Activated CD8-positive, alpha-beta T cell treated with anti-CD3 and anti-CD28 coated beads for 36 hours (primary cell): ENCODE results near the gene RNF157. TPM values are rescaled to one million over a fixed set of nuclear protein-coding genes. Genes with fewer than 3 reads are reported as not detected.

Experiments
- ATAC-seq: fragments of 200-7000 bp; cut with Tn5 transposase; one replicate; pipeline ENCODE4 v1.10.0; 2021; ENCODE audit warnings: mild to moderate bottlenecking, moderate library complexity
- CTCF ChIA-PET: fragments of 350-600 bp; sonication (Branson Sonifier 250); formaldehyde crosslinking; loops from one replicate; lab custom pipeline; 2021; ENCODE audit warnings: antibody characterized with exemption; lab: Charles Lee
- POLR2A ChIA-PET: fragments of 350-600 bp; sonication (Branson Sonifier 250); formaldehyde crosslinking; loops from one replicate; lab custom pipeline; 2021; ENCODE audit warnings: antibody characterized with exemption; lab: Charles Lee
- DNase-seq: peaks from one replicate; pipeline ENCODE4 v3.0.0-alpha.2; 2020
- H3K27ac Mint-ChIP-seq: one replicate; pipeline ENCODE4 v1.8.0; 2021; ENCODE audit warnings: mild to moderate bottlenecking, mixed read lengths
- H3K27me3 Mint-ChIP-seq: one replicate; pipeline ENCODE4 v1.8.0; 2021; ENCODE audit warnings: mixed read lengths
- H3K36me3 Mint-ChIP-seq: one replicate; pipeline ENCODE4 v1.8.0; 2021; ENCODE audit warnings: low read depth, mixed read lengths
- H3K4me1 Mint-ChIP-seq: one replicate; pipeline ENCODE4 v1.8.0; 2021; ENCODE audit warnings: low read depth, mixed read lengths
- H3K4me3 Mint-ChIP-seq: one replicate; pipeline ENCODE4 v1.8.0; 2021; ENCODE audit warnings: mild to moderate bottlenecking, moderate library complexity, mixed read lengths
- H3K9me3 Mint-ChIP-seq: one replicate; pipeline ENCODE4 v1.8.0; 2021; ENCODE audit warnings: mixed read lengths
- CTCF ChIP-seq: fragments of 200-600 bp; IDR thresholded peaks from one replicate; pipeline ENCODE4 v1.8.0; 2022; ENCODE audit warnings: antibody characterized with exemption, mild to moderate bottlenecking
- intact Hi-C: fragments of 100-400 bp; cut with micrococcal nuclease; formaldehyde crosslinking; loops from one replicate; pipeline ENCODE4 v1.10.0; 2022
- total RNA-seq, 2 experiments: library from RNA; stranded (reverse); gene quantifications; one replicate each; pipeline ENCODE4 v1.2.3, GENCODE V29; 2021

RNF157 gene
- total RNA-seq, 2 experiments from 2014 or later, result 37.2 to 44.5 TPM

- TF ChIP-seq CTCF, result no peak
- Mint-ChIP-seq H3K36me3 (peaks cover 45% of the 10 kb centered on the region), H3K4me1 (peaks cover 81% of the 10 kb centered on the region), H3K9me3 (no peaks in the 10 kb centered on the region), H3K4me3 (peak overlapping the region; percentile 58), H3K27me3 (no peaks in the 10 kb centered on the region), H3K27ac (peak overlapping the region; percentile 97)
- ATAC-seq, result no peak
- peak; percentile 48 for DNase-seq
- ChIA-PET POLR2A (interaction anchor here (1.3 to 21.1 kb wide), 7 partner anchors 12 to 70 kb away, joined by 3 to 700 read pairs (median 13); partner anchors contain the start of gene UBALD2), CTCF (interaction anchor here (0.8 to 7.4 kb wide), 6 partner anchors 12 to 86 kb away, joined by 3 to 50 read pairs (median 9); no protein-coding TSS in a partner anchor)
- intact Hi-C loops, result loop anchor here (5.0 kb wide), 1 partner anchor 74 kb away; the partner anchor contains the start of gene UBALD2
Measured at GRCh38 chr17:76193591-76193990, 46.7 kb downstream of the RNF157 start.

GRCh38 chr17:76191896-76192295 lies 48.4 kb downstream of the RNF157 start:
- DNase-seq (peak; percentile 65), ATAC-seq (peak; percentile 82)
- no peaks in the 10 kb centered on the region for H3K27me3 Mint-ChIP-seq
- intact Hi-C loops, result loop anchor here (5.0 kb wide), 1 partner anchor 75 kb away; the partner anchor contains the start of gene UBALD2
- H3K27ac Mint-ChIP-seq, result peak overlapping the region; percentile 97
- ChIA-PET POLR2A (interaction anchor here (0.8 to 21.1 kb wide), 17 partner anchors 8 to 296 kb away, joined by 3 to 700 read pairs (median 4); partner anchors contain the start of genes EXOC7 and UBALD2), CTCF (interaction anchor here (1.1 to 7.4 kb wide), 10 partner anchors 11 to 87 kb away, joined by 3 to 50 read pairs (median 8); partner anchors contain the start of genes FOXJ1 and UBALD2)
- H3K4me1 Mint-ChIP-seq, result peaks cover 77% of the 10 kb centered on the region
- no peaks in the 10 kb centered on the region for H3K9me3 Mint-ChIP-seq
- H3K36me3 Mint-ChIP-seq, result peaks cover 38% of the 10 kb centered on the region
- H3K4me3 Mint-ChIP-seq, result peak overlapping the region; percentile 68
- no peak for TF ChIP-seq CTCF

GRCh38 chr17:76189741-76190140 lies 50.6 kb downstream of the RNF157 start:
- DNase-seq, result no peak
- Mint-ChIP-seq H3K27me3 (no peaks in the 10 kb centered on the region), H3K36me3 (peaks cover 29% of the 10 kb centered on the region), H3K4me3 (peak overlapping the region; percentile 22), H3K4me1 (peaks cover 75% of the 10 kb centered on the region), H3K27ac (peak overlapping the region; percentile 97), H3K9me3 (no peaks in the 10 kb centered on the region)
- POLR2A ChIA-PET, result interaction anchor here (1.0 to 21.1 kb wide), 5 partner anchors 8 to 74 kb away, joined by 3 to 700 read pairs (median 8); partner anchors contain the start of gene UBALD2
- intact Hi-C loops, result loop anchor here (5.0 kb wide), 1 partner anchor 78 kb away; the partner anchor contains the start of gene UBALD2
- TF ChIP-seq CTCF, result no peak
- CTCF ChIA-PET, result interaction anchor here (0.8 to 7.4 kb wide), 11 partner anchors 10 to 90 kb away, joined by 3 to 50 read pairs (median 4); no protein-coding TSS in a partner anchor
- no peak for ATAC-seq

- peak overlapping the region; percentile 97 for H3K27ac Mint-ChIP-seq
- POLR2A ChIA-PET, result interaction anchor here (0.9 to 21.1 kb wide), 6 partner anchors 8 to 75 kb away, joined by 3 to 700 read pairs (median 6); partner anchors contain the start of gene UBALD2
- peaks cover 77% of the 10 kb centered on the region for H3K4me1 Mint-ChIP-seq
- ATAC-seq (no peak), DNase-seq (no peak)
- H3K9me3 Mint-ChIP-seq, result no peaks in the 10 kb centered on the region
- no peak for TF ChIP-seq CTCF
- CTCF ChIA-PET, result interaction anchor here (0.8 to 7.4 kb wide), 12 partner anchors 10 to 90 kb away, joined by 3 to 50 read pairs (median 4); no protein-coding TSS in a partner anchor
- H3K27me3 Mint-ChIP-seq, result no peaks in the 10 kb centered on the region
- H3K36me3 Mint-ChIP-seq, result peaks cover 30% of the 10 kb centered on the region
- H3K4me3 Mint-ChIP-seq, result peak overlapping the region; percentile 22
- intact Hi-C loops, result no loop called here
Measured at GRCh38 chr17:76189247-76189646, 51.0 kb downstream of the RNF157 start.
